H1 (cell line): Measurements from ENCODE around the gene FUBP3. TPM values are rescaled to one million over a fixed set of nuclear protein-coding genes. Genes with fewer than 3 reads are reported as not detected.

Source experiments
- CTCF ChIA-PET: fragments of 300-600 bp; sonication (Branson Sonifier 250); formaldehyde crosslinking; loops from one replicate; lab custom pipeline; 2021; ENCODE audit not compliant: partially characterized antibody; lab: Charles Lee
- POLR2A ChIA-PET: fragments of 300-600 bp; sonication (Branson Sonifier 250); formaldehyde crosslinking; loops from one replicate; lab custom pipeline; 2021; ENCODE audit warnings: inconsistent platforms; ENCODE audit not compliant: partially characterized antibody; lab: Charles Lee
- DNase-seq, 2 experiments: peaks; one replicate each; pipeline versions ENCODE4 v3.0.0 to v3.0.0-alpha.2; 2010 to 2022; ENCODE audit warnings: low spot score in 2 of 2, low read depth in 1 of 2, mixed read lengths in 1 of 2
- FAIRE-seq: peaks from 2 replicates; lab custom pipeline; 2011; peaks lifted over from hg19 to GRCh38; lab: Jason Lieb, UNC
- H2AFZ ChIP-seq: 2 replicates; pipeline ENCODE4 v1.8.1; 2012; ENCODE audit warnings: low read length, inconsistent platforms
- H2AK5ac ChIP-seq: 2 replicates; pipeline ENCODE4 v1.6.1; 2013; ENCODE audit warnings: low read depth, low read length
- H2BK120ac ChIP-seq: replicated peaks from 2 replicates; pipeline ENCODE3; 2013; ENCODE audit warnings: low read depth, low read length, inconsistent platforms
- H2BK12ac ChIP-seq: 2 replicates; pipeline ENCODE4 v1.6.1; 2013; ENCODE audit warnings: low read depth, low read length
- H2BK15ac ChIP-seq: 2 replicates; pipeline ENCODE4 v1.6.1; 2013; ENCODE audit warnings: low read length
- H2BK20ac ChIP-seq: 2 replicates; pipeline ENCODE4 v1.6.1; 2013; ENCODE audit warnings: low read length
- H2BK5ac ChIP-seq: 2 replicates; pipeline ENCODE4 v1.6.1; 2013; ENCODE audit warnings: low read depth, low read length
- H3K14ac ChIP-seq: 2 replicates; pipeline ENCODE4 v1.6.1; 2013; ENCODE audit warnings: inconsistent platforms; ENCODE audit not compliant: insufficient read length
- H3K18ac ChIP-seq: 2 replicates; pipeline ENCODE4 v1.6.1; 2013; ENCODE audit warnings: low read length; ENCODE audit errors: extremely low read depth
- H3K23ac ChIP-seq: 2 replicates; pipeline ENCODE4 v1.6.1; 2013; ENCODE audit warnings: inconsistent platforms; ENCODE audit not compliant: insufficient read length
- H3K23me2 ChIP-seq: 2 replicates; pipeline ENCODE4 v1.6.1; 2013; ENCODE audit warnings: low read depth, low read length
- H3K27ac ChIP-seq: 2 replicates; pipeline ENCODE4 v1.6.1; 2011; ENCODE audit warnings: low read depth, low read length, inconsistent platforms
- H3K27me3 ChIP-seq, 4 experiments: replicated peaks in 1 of 4; 1 replicate in 1 of 4; 2 replicates in 3 of 4; pipeline versions ENCODE4 v1.6.1 to v1.8.1; 2011 to 2013; ENCODE audit warnings: low read length in 3 of 4, mild to moderate bottlenecking in 3 of 4, inconsistent platforms in 2 of 4, mixed read lengths in 2 of 4, moderate library complexity in 1 of 4; ENCODE audit not compliant: control insufficient read depth in 3 of 4, insufficient read depth in 3 of 4; ENCODE audit errors: extremely low read depth in 1 of 4
- H3K36me3 ChIP-seq, 4 experiments: 2 replicates each; pipeline versions ENCODE4 v1.6.1 to v1.8.1; 2011 to 2013; ENCODE audit warnings: mild to moderate bottlenecking in 4 of 4, low read length in 3 of 4, moderate library complexity in 2 of 4, control low read depth in 1 of 4, inconsistent platforms in 1 of 4; ENCODE audit not compliant: insufficient read depth in 4 of 4, control insufficient read depth in 2 of 4
- H3K4ac ChIP-seq: replicated peaks from 2 replicates; pipeline ENCODE3; 2013; ENCODE audit warnings: low read length, low read depth, mixed read lengths, inconsistent platforms; ENCODE audit not compliant: insufficient read length
- H3K4me1 ChIP-seq, 4 experiments: replicated peaks in 1 of 4; 1 replicate in 1 of 4; 2 replicates in 3 of 4; pipeline versions ENCODE4 v1.6.1 to v1.8.1; 2011 to 2013; ENCODE audit warnings: low read length in 3 of 4, inconsistent platforms in 2 of 4, mixed read lengths in 1 of 4; ENCODE audit not compliant: insufficient read depth in 4 of 4, control insufficient read depth in 3 of 4
- H3K4me2 ChIP-seq, 2 experiments: 2 replicates each; pipeline versions ENCODE4 v1.6.1 to v1.8.1; 2011 to 2013; ENCODE audit warnings: low read depth in 2 of 2, low read length in 2 of 2, control low read depth in 1 of 2, inconsistent platforms in 1 of 2, mild to moderate bottlenecking in 1 of 2; ENCODE audit not compliant: insufficient read depth in 1 of 2
- H3K4me3 ChIP-seq, 4 experiments: fragments of 200-600, 300-600 bp in 1 of 4; sonication (generic), shearing (Covaris generic), sonication (Bioruptor Twin) in 1 of 4; 2 replicates each; pipeline versions ENCODE4 v1.5.1 to v1.8.1; 2011 to 2016; ENCODE audit warnings: low read length in 4 of 4, low read depth in 3 of 4, control low read depth in 2 of 4, inconsistent platforms in 2 of 4, mild to moderate bottlenecking in 2 of 4, mixed read lengths in 1 of 4, moderate library complexity in 1 of 4; ENCODE audit not compliant: insufficient read depth in 2 of 4; ENCODE audit errors: extremely low read depth in 1 of 4
- H3K56ac ChIP-seq: replicated peaks from 2 replicates; pipeline ENCODE3; 2013; ENCODE audit warnings: low read depth, mild to moderate bottlenecking, mixed read lengths, low read length, inconsistent platforms; ENCODE audit not compliant: insufficient read length
- H3K79me1 ChIP-seq: 2 replicates; pipeline ENCODE4 v1.6.1; 2013; ENCODE audit warnings: low read depth, low read length, control low read depth
- H3K79me2 ChIP-seq, 2 experiments: 2 replicates each; pipeline versions ENCODE4 v1.6.1 to v1.8.1; 2012 to 2013; ENCODE audit warnings: low read length in 2 of 2, mild to moderate bottlenecking in 2 of 2, inconsistent platforms in 1 of 2; ENCODE audit not compliant: insufficient read depth in 2 of 2, control insufficient read depth in 1 of 2
- H3K9ac ChIP-seq, 4 experiments: replicated peaks in 1 of 4; 1 replicate in 1 of 4; 2 replicates in 3 of 4; pipeline versions ENCODE4 v1.6.1 to v1.8.1; 2011 to 2013; ENCODE audit warnings: low read depth in 3 of 4, low read length in 3 of 4, control low read depth in 2 of 4, mild to moderate bottlenecking in 2 of 4, moderate library complexity in 2 of 4, inconsistent platforms in 1 of 4; ENCODE audit errors: extremely low read depth in 1 of 4
- H3K9me3 ChIP-seq, 2 experiments: 2 replicates each; pipeline versions ENCODE4 v1.6.1 to v1.8.1; 2012 to 2013; ENCODE audit warnings: mild to moderate bottlenecking in 2 of 2, moderate library complexity in 2 of 2, control low read depth in 1 of 2, inconsistent platforms in 1 of 2, low read depth in 1 of 2, low read length in 1 of 2, mixed read lengths in 1 of 2; ENCODE audit not compliant: insufficient read depth in 2 of 2
- H4K20me1 ChIP-seq, 2 experiments: replicated peaks in 1 of 2; 2 replicates each; pipeline versions ENCODE3 to v1.8.1; 2011 to 2013; ENCODE audit warnings: inconsistent platforms in 2 of 2, low read length in 2 of 2, mild to moderate bottlenecking in 1 of 2; ENCODE audit not compliant: insufficient read depth in 2 of 2, control insufficient read depth in 1 of 2
- H4K5ac ChIP-seq: 2 replicates; pipeline ENCODE4 v1.6.1; 2013; ENCODE audit warnings: low read length, low read depth, mixed read lengths, inconsistent platforms; ENCODE audit not compliant: insufficient read length
- H4K8ac ChIP-seq: 2 replicates; pipeline ENCODE4 v1.8.0; 2013; ENCODE audit warnings: mild to moderate bottlenecking, moderate library complexity, low read length, inconsistent platforms; ENCODE audit not compliant: insufficient read depth; ENCODE audit errors: extremely low read depth
- H4K91ac ChIP-seq: replicated peaks from 2 replicates; pipeline ENCODE3; 2013; ENCODE audit warnings: low read length, mixed read lengths, inconsistent platforms; ENCODE audit not compliant: insufficient read length
- ATF2 ChIP-seq: IDR thresholded peaks from 2 replicates; pipeline ENCODE4 v1.6.1; 2012; ENCODE audit warnings: low read length, inconsistent platforms
- BRCA1 ChIP-seq: IDR thresholded peaks from 2 replicates; pipeline ENCODE4 v1.6.1; 2012; ENCODE audit warnings: low read depth, low read length, improper control_type of control experiment
- CBX5 ChIP-seq: fragments of 300-800, 300-1000 bp; sonication (generic); IDR thresholded peaks from 2 replicates; pipeline ENCODE4 v1.7.1; 2016; ENCODE audit warnings: antibody characterized with exemption, low read length, low read depth
- CEBPB ChIP-seq: IDR thresholded peaks from 2 replicates; pipeline ENCODE4 v1.6.1; 2012; ENCODE audit warnings: low read depth, low read length
- CTCF ChIP-seq, 3 experiments: IDR thresholded peaks; 1 replicate in 2 of 3; 2 replicates in 1 of 3; pipeline versions ENCODE4 v1.5.1 to v1.6.1; 2011; ENCODE audit warnings: low read length in 3 of 3, mild to moderate bottlenecking in 3 of 3, inconsistent platforms in 2 of 3, low read depth in 1 of 3, moderate library complexity in 1 of 3; ENCODE audit not compliant: insufficient read depth in 1 of 3; ENCODE audit errors: control extremely low read depth in 1 of 3
- JUN ChIP-seq: IDR thresholded peaks from 2 replicates; pipeline ENCODE4 v1.6.1; 2011; ENCODE audit warnings: low read depth, mild to moderate bottlenecking, improper control_type of control experiment, low read length
- NRF1 ChIP-seq: IDR thresholded peaks from 2 replicates; pipeline ENCODE4 v1.6.1; 2011; ENCODE audit warnings: mild to moderate bottlenecking, low read depth, low read length, improper control_type of control experiment
- SAP30 ChIP-seq: fragments of 300-600 bp; sonication (generic); IDR thresholded peaks from 2 replicates; pipeline ENCODE4 v1.7.1; 2012; ENCODE audit warnings: low read length, moderate library complexity, mild to moderate bottlenecking, inconsistent platforms; ENCODE audit not compliant: insufficient read depth, insufficient replicate concordance
- WGBS, 2 experiments: shearing (Covaris generic) in 1 of 2; methylation state at CpG; one replicate each; pipeline versions ENCODE4 v1.1.6 to v1.1.7; 2013 to 2015; ENCODE audit warnings: low lambda C conversion rate in 2 of 2, mixed read lengths in 2 of 2, inconsistent platforms in 1 of 2, low coverage in 1 of 2, missing lambda C conversion rate in 1 of 2; ENCODE audit not compliant: insufficient replicate concordance in 2 of 2, insufficient coverage in 1 of 2, insufficient read length in 1 of 2; ENCODE audit errors: extremely low coverage in 1 of 2, missing lambda C conversion rate in 1 of 2; 5-methylcytosine and 5-hydroxymethylcytosine counted together
- polyA plus RNA-seq, 7 experiments: library from polyadenylated mRNA; depleted of rRNA in 3 of 7; stranded (reverse) in 5 of 7; unstranded in 2 of 7; fragments of >200 nt in 5 of 7; fragments of 200-250 nt in 2 of 7; gene quantifications; 1 replicate in 5 of 7; 2 replicates in 1 of 7; 4 replicates in 1 of 7; pipeline versions ENCODE4 v1.2.1 to v1.2.3, GENCODE V29; 2011 to 2013; ENCODE audit warnings: missing spikeins in 2 of 7, mixed read lengths in 2 of 7
- total RNA-seq: library from RNA; stranded (reverse); fragmentation: NEBNext Ultra II Directional; extraction: Animal tissue kit (Norgen Biotek cat#: 25700); gene quantifications from 2 replicates; pipeline ENCODE4 v1.2.1, GENCODE V29; 2021
- TF ChIP-seq, protein P1 (sequence below): IDR thresholded peaks from 2 replicates; pipeline ENCODE4 v1.6.1; 2012; ENCODE audit warnings: inconsistent platforms

FUBP3 gene
- total and polyA plus RNA-seq, 2 of the 8 experiments (the other 6 are each of a cell fraction or from before 2014, with no cell fraction given), result 23.7 to 76.4 TPM

DNA sequence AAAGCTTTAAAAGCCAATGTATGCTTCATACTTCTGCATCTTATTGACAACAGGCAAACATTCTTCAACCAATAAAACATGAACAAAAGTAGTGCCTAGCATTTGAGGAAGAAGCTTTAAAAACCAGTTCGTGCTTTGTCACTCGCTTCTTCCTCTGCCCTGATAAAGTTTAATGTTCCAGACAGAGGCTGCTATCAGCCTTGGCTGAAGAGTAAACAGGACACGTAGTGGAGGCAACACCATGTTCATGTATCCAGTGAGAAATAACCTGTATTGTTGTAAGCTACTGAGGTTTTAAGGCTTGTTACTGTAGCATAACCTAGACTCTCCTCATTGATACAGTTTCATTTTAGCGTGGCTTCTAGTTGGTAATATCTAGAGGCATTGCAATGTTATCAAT, 3.2 kb upstream of the FUBP3 start:
- Histone ChIP-seq H3K9me3 (no peaks in the 10 kb centered on the region), H4K91ac (no peak overlapping the region), H3K27ac (no peak overlapping the region), H4K5ac (no peak overlapping the region), H3K27me3 (no peaks in the 10 kb centered on the region), H4K8ac (no peak overlapping the region), H2BK15ac (no peak overlapping the region), H3K4ac (no peak overlapping the region), H2BK20ac (no peak overlapping the region), H3K79me1 (peaks cover 9% of the 10 kb centered on the region), H3K4me3 (no peak overlapping the region), H2AK5ac (no peak overlapping the region), H2BK12ac (no peak overlapping the region), H3K23ac (no peak overlapping the region), H3K56ac (no peak overlapping the region), H3K18ac (no peak overlapping the region), H2BK120ac (no peak overlapping the region), H4K20me1 (peaks cover 3 to 11% of the 10 kb centered on the region in 2 experiments), H2AFZ (no peak overlapping the region), H3K79me2 (peaks cover 13 to 16% of the 10 kb centered on the region in 2 experiments), H2BK5ac (no peak overlapping the region), H3K4me2 (no peak overlapping the region), H3K14ac (no peak overlapping the region), H3K23me2 (peaks cover 4% of the 10 kb centered on the region), H3K36me3 (peaks cover 0 to 4% (median under 1%) of the 10 kb centered on the region in 4 experiments; a peak in 1 of 8 replicates), H3K9ac (no peak overlapping the region), H3K4me1 (peaks cover 0 to 5% (median 2%) of the 10 kb centered on the region in 4 experiments; a peak in 2 of 7 replicates)
- WGBS, 2 experiments, result 88% methylated on average over 4 of the region's 4 CpGs; no CpG with 5 or more reads in 1 of the 2 experiments
- CTCF ChIA-PET, result interaction anchor here (1.0 to 2.3 kb wide), 4 partner anchors 11 to 233 kb away, joined by 3 to 8 read pairs (median 4); no protein-coding TSS in a partner anchor
- FAIRE-seq (no peak), DNase-seq (no peak)
- POLR2A ChIA-PET, result no interaction called here
- TF ChIP-seq SAP30, result no peak
- no peak for TF ChIP-seq NRF1
- no peak for TF ChIP-seq JUN
- no peak for TF ChIP-seq CTCF (IDR thresholded peaks at IDR 0.05; ENCODE audit: control extremely low read depth in 1 of 3, insufficient read depth in 1 of 3, low read depth in 1 of 3, low read length in 3 of 3)
- no peak for TF ChIP-seq BRCA1
- no peak for TF ChIP-seq CEBPB
- TF ChIP-seq ATF2, result no peak
- TF ChIP-seq, protein P1, sequence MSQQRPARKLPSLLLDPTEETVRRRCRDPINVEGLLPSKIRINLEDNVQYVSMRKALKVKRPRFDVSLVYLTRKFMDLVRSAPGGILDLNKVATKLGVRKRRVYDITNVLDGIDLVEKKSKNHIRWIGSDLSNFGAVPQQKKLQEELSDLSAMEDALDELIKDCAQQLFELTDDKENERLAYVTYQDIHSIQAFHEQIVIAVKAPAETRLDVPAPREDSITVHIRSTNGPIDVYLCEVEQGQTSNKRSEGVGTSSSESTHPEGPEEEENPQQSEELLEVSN, result no peak
- TF ChIP-seq CBX5, result no peak
